DMS 273 treated with DMSO at 0.1 percent for 48 hours (cell line): ENCODE results near the gene BMPR1A.

Experiments
- DNase-seq: peaks from one replicate; lab custom pipeline; 2025; lab: John Stamatoyannopoulos, UW

The BMPR1A gene

GRCh38 chr10:86756511-86757112, at the start of gene BMPR1A:
TSS of gene BMPR1A (plus strand) at chr10:86756619. CDS start at chr10:86876019, 119,400 bp downstream.
- DNase-seq, result no peak

GRCh38 chr10:86706977-86707376, 49.4 kb upstream of the BMPR1A start:
- no peak for DNase-seq

GRCh38 chr10:86707505-86707904, 48.9 kb upstream of the BMPR1A start:
- no peak for DNase-seq

- DNase-seq, result no peak
Measured at GRCh38 chr10:86708068-86708782, 48.2 kb upstream of the BMPR1A start.

- no peak for DNase-seq
Measured at GRCh38 chr10:86708783-86709380, 47.5 kb upstream of the BMPR1A start.

GRCh38 chr10:86709396-86710185, 46.8 kb upstream of the BMPR1A start:
- DNase-seq, result no peak

GRCh38 chr10:86710987-86711512, 45.4 kb upstream of the BMPR1A start:
- peak; percentile 32 for DNase-seq

- no peak for DNase-seq
Measured at GRCh38 chr10:86711513-86712316, 44.7 kb upstream of the BMPR1A start.

GRCh38 chr10:86712317-86712707, 44.1 kb upstream of the BMPR1A start:
- DNase-seq, result no peak

GRCh38 chr10:86715156-86715795, 41.1 kb upstream of the BMPR1A start:
- no peak for DNase-seq

- no peak for DNase-seq
Measured at GRCh38 chr10:86715836-86716235, 40.6 kb upstream of the BMPR1A start.

GRCh38 chr10:86716466-86716865, 40.0 kb upstream of the BMPR1A start:
- no peak for DNase-seq

- no peak for DNase-seq
Measured at GRCh38 chr10:86718556-86718955, 37.9 kb upstream of the BMPR1A start.

GRCh38 chr10:86721232-86721631, 35.2 kb upstream of the BMPR1A start:
- no peak for DNase-seq

- DNase-seq, result no peak
Measured at GRCh38 chr10:86723009-86723408, 33.4 kb upstream of the BMPR1A start.

GRCh38 chr10:86724445-86724844, 32.0 kb upstream of the BMPR1A start:
- no peak for DNase-seq

GRCh38 chr10:86725980-86726676, 30.3 kb upstream of the BMPR1A start:
- no peak for DNase-seq

GRCh38 chr10:86726677-86726999, 29.8 kb upstream of the BMPR1A start:
- no peak for DNase-seq

- DNase-seq, result no peak
Measured at GRCh38 chr10:86727470-86727869, 28.9 kb upstream of the BMPR1A start.

GRCh38 chr10:86728056-86728455, 28.4 kb upstream of the BMPR1A start:
- no peak for DNase-seq

- DNase-seq, result no peak
Measured at GRCh38 chr10:86729677-86730076, 26.7 kb upstream of the BMPR1A start.
